ENCODE data around the gene C19orf33.

The C19orf33 gene

GRCh38 chr19:38298821-38299680, 5.0 kb upstream of the C19orf33 start:
- H3K27me3 ChIP-seq (ENCODE audit: insufficient read depth, low read length): no peaks in the 10 kb centered on the region
- no peak overlapping the region for H3K4me3 ChIP-seq (ENCODE audit: low read depth, low read length)
- H3K79me2 ChIP-seq (ENCODE audit: control insufficient read depth, insufficient read depth, low read length, unreplicated experiment): no peaks in the 10 kb centered on the region
- H2AFZ ChIP-seq (ENCODE audit: low read length, unreplicated experiment): no peak overlapping the region
- H3K27ac ChIP-seq (ENCODE audit: low read depth, low read length): no peak overlapping the region
- H3K36me3 ChIP-seq (ENCODE audit: insufficient read depth, low read length): no peaks in the 10 kb centered on the region
- peaks cover 6% of the 10 kb centered on the region for H3K4me1 ChIP-seq (ENCODE audit: control insufficient read depth, insufficient read depth, low read length, unreplicated experiment)

- Histone ChIP-seq H3K4me3 (ENCODE audit: low read depth, low read length) (no peak overlapping the region), H3K27ac (ENCODE audit: low read depth, low read length) (no peak overlapping the region), H3K4me1 (ENCODE audit: control insufficient read depth, insufficient read depth, low read length, unreplicated experiment) (peaks cover 9% of the 10 kb centered on the region)
Measured at GRCh38 chr19:38304352-38304865, 358 bp downstream of the C19orf33 start.

DNA sequence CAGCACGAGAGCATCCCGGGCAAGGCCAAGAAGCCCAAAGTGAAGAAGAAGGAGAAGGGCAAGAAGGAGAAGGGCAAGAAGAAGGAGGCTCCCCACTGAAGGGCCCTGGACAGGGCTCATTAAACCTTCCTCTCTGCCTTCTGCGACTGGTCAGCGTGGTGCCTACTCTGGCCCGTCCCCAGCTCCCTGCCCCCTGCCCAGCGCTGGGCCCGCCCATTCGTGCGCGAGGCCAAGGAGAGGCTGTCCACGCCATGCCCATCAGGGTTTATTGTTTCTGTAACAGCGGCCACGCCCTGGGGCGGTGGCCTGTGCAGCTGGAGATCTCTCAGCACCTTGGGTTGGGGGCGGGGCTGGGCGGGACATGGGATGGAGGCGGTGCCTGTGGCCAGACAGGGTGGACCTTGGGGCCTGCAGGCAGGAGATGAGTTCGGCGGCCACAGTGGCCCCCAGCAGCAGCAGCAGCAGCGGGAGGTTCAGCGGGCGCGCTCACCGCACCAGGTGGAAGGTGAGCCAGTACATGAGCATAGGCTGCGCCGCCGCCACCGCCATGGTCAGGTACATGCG, 897 bp downstream of the C19orf33 start:
- Histone ChIP-seq H3K27ac (ENCODE audit: low read depth, low read length) (no peak overlapping the region), H3K27me3 (ENCODE audit: insufficient read depth, low read length) (no peaks in the 10 kb centered on the region), H3K79me2 (ENCODE audit: control insufficient read depth, insufficient read depth, low read length, unreplicated experiment) (no peaks in the 10 kb centered on the region), H3K4me1 (ENCODE audit: control insufficient read depth, insufficient read depth, low read length, unreplicated experiment) (peaks cover 9% of the 10 kb centered on the region), H3K36me3 (ENCODE audit: insufficient read depth, low read length) (no peaks in the 10 kb centered on the region), H3K4me3 (ENCODE audit: low read depth, low read length) (no peak overlapping the region), H2AFZ (ENCODE audit: low read length, unreplicated experiment) (no peak overlapping the region)

More at GRCh38 chr19:38304352-38304865, 358 bp downstream of the C19orf33 start:
- no peaks in the 10 kb centered on the region for H3K79me2 ChIP-seq (ENCODE audit: control insufficient read depth, insufficient read depth, low read length, unreplicated experiment)
- no peaks in the 10 kb centered on the region for H3K27me3 ChIP-seq (ENCODE audit: insufficient read depth, low read length)
- H3K36me3 ChIP-seq (ENCODE audit: insufficient read depth, low read length): no peaks in the 10 kb centered on the region
- no peak overlapping the region for H2AFZ ChIP-seq (ENCODE audit: low read length, unreplicated experiment)

DNA sequence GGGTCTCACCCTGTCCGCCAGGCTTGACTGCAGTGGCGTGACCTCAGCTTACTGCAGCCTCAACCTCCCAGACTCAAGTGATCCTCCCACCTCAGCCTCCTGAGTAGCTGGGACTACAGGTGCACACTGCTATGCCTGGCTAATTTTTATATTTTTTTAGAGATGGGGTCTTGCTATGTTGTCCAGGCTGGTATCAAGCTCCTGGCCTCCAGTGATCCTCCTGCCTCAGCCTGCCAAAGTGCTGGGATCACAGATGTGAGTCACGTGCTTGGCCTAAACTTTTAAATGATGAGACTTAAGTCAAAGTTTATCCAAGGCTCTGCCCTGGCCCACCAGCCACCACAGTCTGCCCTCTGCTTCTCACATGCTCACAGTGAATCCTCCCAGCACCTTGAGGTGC, 2.2 kb downstream of the C19orf33 start:
- Histone ChIP-seq H3K27ac (ENCODE audit: low read depth, low read length) (no peak overlapping the region), H3K4me1 (ENCODE audit: control insufficient read depth, insufficient read depth, low read length, unreplicated experiment) (peaks cover 9% of the 10 kb centered on the region), H3K27me3 (ENCODE audit: insufficient read depth, low read length) (no peaks in the 10 kb centered on the region), H3K4me3 (ENCODE audit: low read depth, low read length) (no peak overlapping the region), H3K36me3 (ENCODE audit: insufficient read depth, low read length) (no peaks in the 10 kb centered on the region), H3K79me2 (ENCODE audit: control insufficient read depth, insufficient read depth, low read length, unreplicated experiment) (no peaks in the 10 kb centered on the region), H2AFZ (ENCODE audit: low read length, unreplicated experiment) (no peak overlapping the region)

GRCh38 chr19:38307076-38307475, 3.0 kb downstream of the C19orf33 start:
- H3K4me3 ChIP-seq (ENCODE audit: low read depth, low read length): no peak overlapping the region
- no peaks in the 10 kb centered on the region for H3K79me2 ChIP-seq (ENCODE audit: control insufficient read depth, insufficient read depth, low read length, unreplicated experiment)
- H2AFZ ChIP-seq (ENCODE audit: low read length, unreplicated experiment): no peak overlapping the region
- no peak overlapping the region for H3K27ac ChIP-seq (ENCODE audit: low read depth, low read length)
- peaks cover 9% of the 10 kb centered on the region for H3K4me1 ChIP-seq (ENCODE audit: control insufficient read depth, insufficient read depth, low read length, unreplicated experiment)
- no peaks in the 10 kb centered on the region for H3K27me3 ChIP-seq (ENCODE audit: insufficient read depth, low read length)
- no peaks in the 10 kb centered on the region for H3K36me3 ChIP-seq (ENCODE audit: insufficient read depth, low read length)

GRCh38 chr19:38307597-38307996, 3.5 kb downstream of the C19orf33 start:
- Histone ChIP-seq H3K4me3 (ENCODE audit: low read depth, low read length) (no peak overlapping the region), H2AFZ (ENCODE audit: low read length, unreplicated experiment) (no peak overlapping the region), H3K79me2 (ENCODE audit: control insufficient read depth, insufficient read depth, low read length, unreplicated experiment) (no peaks in the 10 kb centered on the region), H3K36me3 (ENCODE audit: insufficient read depth, low read length) (no peaks in the 10 kb centered on the region), H3K27me3 (ENCODE audit: insufficient read depth, low read length) (no peaks in the 10 kb centered on the region), H3K4me1 (ENCODE audit: control insufficient read depth, insufficient read depth, low read length, unreplicated experiment) (peaks cover 9% of the 10 kb centered on the region), H3K27ac (ENCODE audit: low read depth, low read length) (no peak overlapping the region)

DNA sequence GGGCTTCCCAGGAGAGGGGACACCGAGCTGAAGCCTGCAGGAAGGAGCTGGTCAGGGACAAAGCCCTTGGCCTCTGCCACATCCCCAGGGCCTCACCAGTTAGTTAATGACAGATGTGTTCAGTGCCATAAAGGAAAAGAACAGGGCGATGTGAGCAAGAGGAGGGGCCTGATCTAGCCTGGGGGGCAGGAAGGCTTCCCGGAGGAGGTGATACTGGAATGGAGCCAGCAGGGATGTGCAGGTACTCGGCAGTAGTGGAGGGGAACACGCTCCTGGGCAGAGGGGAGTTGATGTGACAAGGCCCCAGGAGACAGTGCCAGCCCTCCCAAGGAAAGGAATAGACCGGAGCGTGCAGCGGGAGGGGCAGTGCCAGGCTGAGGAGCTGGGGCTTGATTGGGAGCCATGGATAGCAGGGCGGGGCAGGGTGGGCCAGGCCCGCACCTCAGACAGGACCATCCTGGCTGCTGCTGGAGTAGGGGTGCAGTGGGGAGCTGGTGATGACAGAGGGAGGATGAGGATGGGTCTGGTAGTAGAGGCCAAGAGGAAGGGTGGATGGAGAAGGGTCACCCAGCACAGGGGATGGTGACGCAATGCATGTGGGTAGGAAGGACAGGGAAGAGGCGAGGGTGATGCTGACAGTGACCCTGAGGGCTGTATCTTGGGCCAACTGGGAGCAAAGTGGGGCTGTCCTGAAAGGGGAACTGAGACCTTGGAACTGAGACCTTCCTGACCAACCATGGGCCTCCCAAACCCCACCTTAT, 4.1 kb downstream of the C19orf33 start:
- no peaks in the 10 kb centered on the region for H3K36me3 ChIP-seq (ENCODE audit: insufficient read depth, low read length)
- H3K4me1 ChIP-seq (ENCODE audit: control insufficient read depth, insufficient read depth, low read length, unreplicated experiment): peaks cover 9% of the 10 kb centered on the region
- no peak overlapping the region for H3K27ac ChIP-seq (ENCODE audit: low read depth, low read length)
- H3K27me3 ChIP-seq (ENCODE audit: insufficient read depth, low read length): no peaks in the 10 kb centered on the region
- no peak overlapping the region for H3K4me3 ChIP-seq (ENCODE audit: low read depth, low read length)
- H3K79me2 ChIP-seq (ENCODE audit: control insufficient read depth, insufficient read depth, low read length, unreplicated experiment): no peaks in the 10 kb centered on the region
- no peak overlapping the region for H2AFZ ChIP-seq (ENCODE audit: low read length, unreplicated experiment)

- Histone ChIP-seq H3K79me2 (ENCODE audit: control insufficient read depth, insufficient read depth, low read length, unreplicated experiment) (no peaks in the 10 kb centered on the region), H3K4me3 (ENCODE audit: low read depth, low read length) (no peak overlapping the region), H2AFZ (ENCODE audit: low read length, unreplicated experiment) (no peak overlapping the region), H3K36me3 (ENCODE audit: insufficient read depth, low read length) (no peaks in the 10 kb centered on the region), H3K27me3 (ENCODE audit: insufficient read depth, low read length) (no peaks in the 10 kb centered on the region), H3K27ac (ENCODE audit: low read depth, low read length) (no peak overlapping the region), H3K4me1 (ENCODE audit: control insufficient read depth, insufficient read depth, low read length, unreplicated experiment) (peaks cover 3% of the 10 kb centered on the region)
Measured at GRCh38 chr19:38308926-38309614, 5.0 kb downstream of the C19orf33 start.

GRCh38 chr19:38309615-38310278, 5.7 kb downstream of the C19orf33 start:
- Histone ChIP-seq H3K27ac (ENCODE audit: low read depth, low read length) (no peak overlapping the region), H3K4me3 (ENCODE audit: low read depth, low read length) (no peak overlapping the region), H3K36me3 (ENCODE audit: insufficient read depth, low read length) (no peaks in the 10 kb centered on the region), H3K4me1 (ENCODE audit: control insufficient read depth, insufficient read depth, low read length, unreplicated experiment) (no peaks in the 10 kb centered on the region), H2AFZ (ENCODE audit: low read length, unreplicated experiment) (no peak overlapping the region), H3K27me3 (ENCODE audit: insufficient read depth, low read length) (no peaks in the 10 kb centered on the region), H3K79me2 (ENCODE audit: control insufficient read depth, insufficient read depth, low read length, unreplicated experiment) (no peaks in the 10 kb centered on the region)

DNA sequence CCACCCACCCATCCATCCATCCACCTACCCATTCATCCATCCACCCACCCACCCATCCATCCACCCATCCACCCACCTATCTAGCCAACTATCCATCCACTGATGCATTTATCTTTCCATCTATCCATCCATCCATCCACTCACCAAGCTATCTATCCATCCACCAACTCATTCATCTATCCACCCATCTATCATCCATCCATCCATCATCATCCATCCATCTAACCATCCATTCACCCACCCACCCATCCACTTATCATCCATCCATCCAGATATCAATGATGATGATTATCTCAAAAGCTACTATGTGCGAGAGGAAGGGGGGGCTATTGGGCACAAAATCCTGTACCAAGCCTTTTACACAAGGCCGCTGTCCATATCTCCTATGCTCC, 6.2 kb downstream of the C19orf33 start:
- Histone ChIP-seq H3K27ac (ENCODE audit: low read depth, low read length) (no peak overlapping the region), H3K79me2 (ENCODE audit: control insufficient read depth, insufficient read depth, low read length, unreplicated experiment) (no peaks in the 10 kb centered on the region), H2AFZ (ENCODE audit: low read length, unreplicated experiment) (no peak overlapping the region), H3K4me1 (ENCODE audit: control insufficient read depth, insufficient read depth, low read length, unreplicated experiment) (no peaks in the 10 kb centered on the region), H3K27me3 (ENCODE audit: insufficient read depth, low read length) (no peaks in the 10 kb centered on the region), H3K36me3 (ENCODE audit: insufficient read depth, low read length) (no peaks in the 10 kb centered on the region), H3K4me3 (ENCODE audit: low read depth, low read length) (no peak overlapping the region)
